ENCODE results near the gene USP10.

DNA sequence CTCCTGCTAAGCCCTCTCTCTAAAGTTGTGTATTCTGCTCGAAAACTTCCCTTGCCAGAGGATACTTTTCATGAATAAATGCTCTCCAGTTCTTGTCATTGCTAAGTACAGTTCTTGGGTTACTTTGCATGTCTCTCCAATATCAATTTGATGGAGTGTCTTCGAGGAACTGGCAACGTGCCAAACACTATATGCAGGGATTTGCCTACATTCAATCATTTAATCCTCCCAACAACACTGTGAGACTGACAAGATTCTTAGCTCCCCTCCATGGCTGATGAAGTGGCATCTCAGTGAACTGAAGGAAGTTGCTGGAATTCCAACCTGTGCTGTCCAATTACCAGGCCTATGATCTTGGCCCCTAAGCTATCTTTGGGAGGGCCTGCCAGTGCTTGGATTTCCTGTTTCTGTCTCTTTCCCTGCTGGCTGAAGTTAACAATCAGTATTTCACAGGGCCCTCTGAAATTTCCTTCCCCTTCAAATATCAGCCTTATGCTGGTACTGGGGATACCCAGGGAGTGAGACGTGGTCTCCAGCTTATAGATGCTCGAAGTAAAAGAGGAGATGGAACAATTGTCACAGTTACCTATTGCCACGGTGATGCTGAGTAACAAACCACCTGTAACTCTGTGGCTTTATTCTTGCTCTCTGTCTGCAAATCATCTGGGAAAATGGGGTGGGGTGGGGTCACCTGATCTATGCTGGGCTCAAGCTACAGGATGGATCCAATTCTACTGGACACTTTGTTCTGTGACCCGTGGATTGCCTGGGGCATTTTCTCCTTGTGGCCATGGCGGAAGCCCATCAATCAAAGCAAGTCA is 100.6 kb downstream of the USP10 start:
- TF ChIP-seq, protein P1, sequence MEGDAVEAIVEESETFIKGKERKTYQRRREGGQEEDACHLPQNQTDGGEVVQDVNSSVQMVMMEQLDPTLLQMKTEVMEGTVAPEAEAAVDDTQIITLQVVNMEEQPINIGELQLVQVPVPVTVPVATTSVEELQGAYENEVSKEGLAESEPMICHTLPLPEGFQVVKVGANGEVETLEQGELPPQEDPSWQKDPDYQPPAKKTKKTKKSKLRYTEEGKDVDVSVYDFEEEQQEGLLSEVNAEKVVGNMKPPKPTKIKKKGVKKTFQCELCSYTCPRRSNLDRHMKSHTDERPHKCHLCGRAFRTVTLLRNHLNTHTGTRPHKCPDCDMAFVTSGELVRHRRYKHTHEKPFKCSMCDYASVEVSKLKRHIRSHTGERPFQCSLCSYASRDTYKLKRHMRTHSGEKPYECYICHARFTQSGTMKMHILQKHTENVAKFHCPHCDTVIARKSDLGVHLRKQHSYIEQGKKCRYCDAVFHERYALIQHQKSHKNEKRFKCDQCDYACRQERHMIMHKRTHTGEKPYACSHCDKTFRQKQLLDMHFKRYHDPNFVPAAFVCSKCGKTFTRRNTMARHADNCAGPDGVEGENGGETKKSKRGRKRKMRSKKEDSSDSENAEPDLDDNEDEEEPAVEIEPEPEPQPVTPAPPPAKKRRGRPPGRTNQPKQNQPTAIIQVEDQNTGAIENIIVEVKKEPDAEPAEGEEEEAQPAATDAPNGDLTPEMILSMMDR (IDR thresholded peaks at IDR 0.05), result no peak
- no peak for TF ChIP-seq EP300 (IDR thresholded peaks at IDR 0.05)

Measured in tibial nerve (tissue), 4 donors.